Hepatocyte (in vitro differentiated cells): ENCODE results near the gene NCR1. TPM values are rescaled to one million over a fixed set of nuclear protein-coding genes. Genes with fewer than 3 reads are reported as not detected.

Source experiments
- DNase-seq: peaks from one replicate; pipeline ENCODE4 v3.0.0-alpha.2; 2016; ENCODE audit warnings: low spot score
- H2AFZ ChIP-seq: fragments of 200-600 bp; sonication (generic); 2 replicates; pipeline ENCODE4 v1.6.0; 2016; ENCODE audit warnings: antibody characterized with exemption, mild to moderate bottlenecking
- H3K27ac ChIP-seq: fragments of 200-600 bp; sonication (generic); 2 replicates; pipeline ENCODE4 v1.5.1; 2016; ENCODE audit warnings: mild to moderate bottlenecking
- H3K27me3 ChIP-seq: fragments of 200-600 bp; sonication (generic); 2 replicates; pipeline ENCODE4 v1.6.1; 2016
- H3K36me3 ChIP-seq: fragments of 200-600 bp; sonication (generic); replicated peaks from 2 replicates; pipeline ENCODE4 v1.5.1; 2016; ENCODE audit warnings: low read depth; ENCODE audit not compliant: insufficient read depth
- H3K4me1 ChIP-seq: fragments of 200-600 bp; sonication (generic); 2 replicates; pipeline ENCODE4 v1.5.1; 2016; ENCODE audit warnings: mild to moderate bottlenecking, moderate library complexity; ENCODE audit not compliant: insufficient read depth
- H3K4me2 ChIP-seq: fragments of 200-600 bp; sonication (generic); 2 replicates; pipeline ENCODE4 v1.6.0; 2016
- H3K4me3 ChIP-seq: fragments of 200-600 bp; sonication (generic); 2 replicates; pipeline ENCODE4 v1.5.1; 2016; ENCODE audit warnings: mild to moderate bottlenecking
- H3K79me2 ChIP-seq: fragments of 200-600 bp; sonication (generic); 2 replicates; pipeline ENCODE4 v1.6.0; 2017; ENCODE audit warnings: mild to moderate bottlenecking
- H3K9me2 ChIP-seq: fragments of 200-600 bp; sonication (generic); replicated peaks from 2 replicates; pipeline ENCODE4 v1.6.0; 2017; ENCODE audit warnings: mild to moderate bottlenecking; ENCODE audit not compliant: insufficient read depth
- H3K9me3 ChIP-seq: fragments of 200-600 bp; sonication (generic); 2 replicates; pipeline ENCODE4 v1.5.1; 2016; ENCODE audit warnings: low read depth, mild to moderate bottlenecking
- H4K20me1 ChIP-seq: fragments of 200-600 bp; sonication (generic); 2 replicates; pipeline ENCODE4 v1.6.0; 2016; ENCODE audit warnings: mild to moderate bottlenecking; ENCODE audit not compliant: insufficient read depth, poor library complexity, severe bottlenecking
- CTCF ChIP-seq: fragments of 200-600 bp; sonication (generic); IDR thresholded peaks from 2 replicates; pipeline ENCODE4 v1.5.1; 2016; ENCODE audit warnings: antibody characterized with exemption, mild to moderate bottlenecking; ENCODE audit not compliant: poor library complexity
- EZH2 ChIP-seq: fragments of 200-600 bp; sonication (generic); IDR thresholded peaks from 2 replicates; pipeline ENCODE4 v1.6.1; 2016; ENCODE audit warnings: antibody characterized with exemption, mild to moderate bottlenecking, borderline replicate concordance
- EZH2phosphoT487 ChIP-seq: fragments of 200-600 bp; sonication (generic); IDR thresholded peaks from one replicate; pipeline ENCODE4 v1.6.1; 2018; ENCODE audit warnings: antibody characterized with exemption, mild to moderate bottlenecking, low read depth, moderate library complexity; ENCODE audit not compliant: unreplicated experiment, severe bottlenecking
- WGBS: methylation state at CpG from one replicate; pipeline ENCODE4 v1.1.6; 2016; ENCODE audit warnings: low lambda C conversion rate; ENCODE audit errors: missing lambda C conversion rate; 5-methylcytosine and 5-hydroxymethylcytosine counted together
- polyA plus RNA-seq: library from polyadenylated mRNA; unstranded; fragments of >200 nt; fragmentation: Nextera tagmentation; extraction: Ambion mirVana; gene quantifications from 2 replicates; pipeline ENCODE4 v1.2.1, GENCODE V29; 2016
- small RNA-seq: library from RNA; depleted of rRNA; stranded (forward); fragments of <200 nt; gene quantifications from one replicate; pipeline ENCODE3, GENCODE V24; 2014
- total RNA-seq: library from RNA; depleted of rRNA; stranded (reverse); fragments of >200 nt; gene quantifications from 2 replicates; pipeline ENCODE4 v1.2.3, GENCODE V29; 2014

The NCR1 gene
- total and polyA plus RNA-seq, 2 experiments from 2014 or later, result not detected

DNA sequence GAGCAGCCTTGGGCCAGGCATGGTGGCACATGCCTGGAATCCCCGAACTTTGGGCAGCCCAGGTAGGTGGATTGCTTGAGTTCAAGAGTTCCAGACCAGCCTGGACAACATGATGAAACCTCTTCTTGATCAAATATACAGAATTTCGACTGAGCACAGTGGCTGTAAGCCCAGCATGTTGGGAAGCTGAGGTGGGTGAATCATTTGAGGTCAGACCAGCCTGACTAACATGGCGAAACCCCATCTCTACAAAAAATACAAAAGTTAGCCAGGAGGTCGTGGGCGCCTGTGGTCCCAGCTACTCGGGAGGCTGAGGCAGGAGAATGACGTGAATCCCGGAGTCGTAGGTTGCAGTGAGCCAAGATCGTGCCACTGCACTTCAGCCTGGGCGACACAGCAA is 49.4 kb downstream of the NCR1 start:
- Histone ChIP-seq H3K9me3 (no peaks in the 10 kb centered on the region), H3K4me2 (no peak overlapping the region), H3K79me2 (no peaks in the 10 kb centered on the region), H3K9me2 (no peaks in the 10 kb centered on the region), H3K4me1 (no peaks in the 10 kb centered on the region), H3K4me3 (no peak overlapping the region), H3K36me3 (no peaks in the 10 kb centered on the region), H3K27me3 (no peaks in the 10 kb centered on the region), H3K27ac (no peak overlapping the region), H4K20me1 (no peaks in the 10 kb centered on the region), H2AFZ (no peak overlapping the region)
- no peak for TF ChIP-seq EZH2
- TF ChIP-seq CTCF, result no peak
- TF ChIP-seq EZH2phosphoT487, result no peak
- WGBS, result 96% methylated on average over 11 of the region's 11 CpGs
- no peak for DNase-seq

DNA sequence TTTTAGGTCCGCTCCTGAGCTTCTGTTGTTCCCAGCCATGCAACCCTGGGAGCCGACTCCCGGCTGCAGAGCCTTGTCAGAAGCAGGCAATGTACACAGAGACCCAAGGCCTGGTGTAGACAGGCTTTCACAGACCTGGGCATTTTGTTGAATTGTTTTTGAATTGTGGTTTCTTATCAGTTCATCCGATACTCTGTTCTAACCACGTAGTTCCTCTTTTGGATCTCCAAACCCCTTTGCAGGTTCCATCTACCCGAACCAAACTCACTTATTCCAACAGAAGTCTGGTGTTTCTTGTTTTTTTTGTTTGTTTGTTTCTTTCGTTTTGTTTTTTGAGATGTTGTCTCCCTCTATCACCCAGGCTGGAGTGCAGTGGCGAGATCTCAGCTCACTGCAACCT is 53.9 kb downstream of the NCR1 start:
- 86% methylated on average over 8 of the region's 8 CpGs for WGBS
- H3K79me2 ChIP-seq, result no peaks in the 10 kb centered on the region
- no peak overlapping the region for H3K27ac ChIP-seq
- no peaks in the 10 kb centered on the region for H3K36me3 ChIP-seq
- no peaks in the 10 kb centered on the region for H3K9me2 ChIP-seq
- H3K27me3 ChIP-seq, result no peaks in the 10 kb centered on the region
- no peak overlapping the region for H3K4me3 ChIP-seq
- no peaks in the 10 kb centered on the region for H3K9me3 ChIP-seq
- DNase-seq, result no peak
- no peak overlapping the region for H3K4me2 ChIP-seq
- H3K4me1 ChIP-seq, result no peaks in the 10 kb centered on the region
- no peak overlapping the region for H2AFZ ChIP-seq
- TF ChIP-seq EZH2phosphoT487, result no peak
- no peak for TF ChIP-seq CTCF
- TF ChIP-seq EZH2, result no peak
- no peaks in the 10 kb centered on the region for H4K20me1 ChIP-seq

Small RNA genes within 50 kb of the gene (small RNA-seq; reads per million reads assigned to genes)
- not detected for gene AC011476.8
- gene RNU6-222P, result 0.09 reads per million

Other genes starting within 250 kb of the NCR1 start
- not detected in 2 replicates for gene LILRB4, start 243.2 kb upstream of the NCR1 start, total RNA-seq
- not detected in 2 replicates for gene LILRB4, start 243.2 kb upstream of the NCR1 start, polyA plus RNA-seq
- not detected in 2 replicates for gene KIR3DL3, start 181.7 kb upstream of the NCR1 start, total RNA-seq
- gene KIR3DL3, start 181.7 kb upstream of the NCR1 start, polyA plus RNA-seq, result not detected in 2 replicates
- gene KIR2DL3, start 167.6 kb upstream of the NCR1 start, total RNA-seq, result not detected in 2 replicates
- gene KIR2DL3, start 167.6 kb upstream of the NCR1 start, polyA plus RNA-seq, result not detected in 2 replicates
- gene KIR2DL1, start 136.4 kb upstream of the NCR1 start, total RNA-seq, result not detected in 2 replicates
- not detected in 2 replicates for gene KIR2DL1, start 136.4 kb upstream of the NCR1 start, polyA plus RNA-seq
- gene KIR2DL4, start 102.5 kb upstream of the NCR1 start, total RNA-seq, result not detected in 2 replicates
- gene KIR2DL4, start 102.5 kb upstream of the NCR1 start, polyA plus RNA-seq, result not detected in 2 replicates
- gene KIR3DL1, start 89.7 kb upstream of the NCR1 start, total RNA-seq, result not detected in 2 replicates
- not detected in 2 replicates for gene KIR3DL1, start 89.7 kb upstream of the NCR1 start, polyA plus RNA-seq
- gene KIR2DS4, start 73.5 kb upstream of the NCR1 start, total RNA-seq, result not detected in 2 replicates
- gene KIR2DS4, start 73.5 kb upstream of the NCR1 start, polyA plus RNA-seq, result not detected in 2 replicates
- gene KIR3DL2, start 55.7 kb upstream of the NCR1 start, total RNA-seq, result not detected in 2 replicates
- gene KIR3DL2, start 55.7 kb upstream of the NCR1 start, polyA plus RNA-seq, result not detected in 2 replicates
- not detected in 2 replicates for gene FCAR, start 31.9 kb upstream of the NCR1 start, total RNA-seq
- gene FCAR, start 31.9 kb upstream of the NCR1 start, polyA plus RNA-seq, result 0.41 TPM in 1 of 2 replicates, not detected in the other
- gene NLRP7, start 41.4 kb downstream of the NCR1 start, total RNA-seq, result not detected in 2 replicates
- gene NLRP7, start 41.4 kb downstream of the NCR1 start, polyA plus RNA-seq, result not detected in 2 replicates
- 37.1 and 40.2 TPM in 2 replicates for gene NLRP2, start 60.2 kb downstream of the NCR1 start, total RNA-seq
- gene NLRP2, start 60.2 kb downstream of the NCR1 start, polyA plus RNA-seq, result 16.5 and 22.1 TPM in 2 replicates
- gene GP6, start 132.1 kb downstream of the NCR1 start, total RNA-seq, result 0.07 TPM in 1 of 2 replicates, not detected in the other
- 0.24 and 0.93 TPM in 2 replicates for gene GP6, start 132.1 kb downstream of the NCR1 start, polyA plus RNA-seq
- 14.5 and 17.3 TPM in 2 replicates for gene RDH13, start 157.0 kb downstream of the NCR1 start, total RNA-seq
- gene RDH13, start 157.0 kb downstream of the NCR1 start, polyA plus RNA-seq, result 17.7 and 21.9 TPM in 2 replicates
- 20.5 and 25.7 TPM in 2 replicates for gene EPS8L1, start 169.7 kb downstream of the NCR1 start, total RNA-seq
- 33.8 and 49.6 TPM in 2 replicates for gene EPS8L1, start 169.7 kb downstream of the NCR1 start, polyA plus RNA-seq
- 69.7 and 71.8 TPM in 2 replicates for gene PPP1R12C, start 211.5 kb downstream of the NCR1 start, total RNA-seq
- gene PPP1R12C, start 211.5 kb downstream of the NCR1 start, polyA plus RNA-seq, result 74.5 and 83.6 TPM in 2 replicates
- 9.6 and 11.5 TPM in 2 replicates for gene TNNT1, start 243.1 kb downstream of the NCR1 start, total RNA-seq
- 32.1 and 86.4 TPM in 2 replicates for gene TNNT1, start 243.1 kb downstream of the NCR1 start, polyA plus RNA-seq